K562 (cell line): ENCODE results near the gene ACHE. TPM values are rescaled to one million over a fixed set of nuclear protein-coding genes. Genes with fewer than 3 reads are reported as not detected.

Source experiments
- CHD7 ChIP-seq: fragments of 200-600 bp; sonication (generic); IDR thresholded peaks from one replicate; pipeline ENCODE4 v1.6.1; 2012; ENCODE audit warnings: mild to moderate bottlenecking, low read depth, low read length, inconsistent platforms
- HOMEZ ChIP-seq: fragments of 250-450 bp; sonication (Bioruptor Pico); IDR thresholded peaks from 2 replicates; pipeline ENCODE4 v1.4.0; 2020; ENCODE audit warnings: mild to moderate bottlenecking, moderate library complexity
- ZNF174 ChIP-seq: fragments of 250-450 bp; sonication (Bioruptor Pico); IDR thresholded peaks from 2 replicates; pipeline ENCODE4 v1.4.0; 2020; ENCODE audit warnings: mild to moderate bottlenecking
- ZNF583 ChIP-seq: fragments of 250-450 bp; sonication (Bioruptor Pico); IDR thresholded peaks from 2 replicates; pipeline ENCODE4 v1.4.0; 2020
- ZNF584 ChIP-seq: fragments of 200-800 bp; sonication (Bioruptor generic); IDR thresholded peaks from 2 replicates; pipeline ENCODE4 v1.6.1; 2016; ENCODE audit warnings: low read depth, mild to moderate bottlenecking, missing genetic modification characterization, missing compliant biosample characterization
- polyA plus RNA-seq, 8 experiments: library from polyadenylated mRNA; depleted of rRNA in 4 of 8; stranded (reverse) in 5 of 8; unstranded in 3 of 8; fragments of >200 nt; fragmentation: Nextera tagmentation in 2 of 8; fragmentation: Illumina TruSeq in 1 of 8; extraction: Ambion mirVana in 2 of 8; extraction: Trizol in 1 of 8; gene quantifications; 2 replicates each; pipeline versions ENCODE4 v1.2.1 to v1.2.3, GENCODE V29; 2011 to 2014; ENCODE audit warnings: inconsistent platforms in 1 of 8, missing spikeins in 1 of 8
- total RNA-seq, 7 experiments: library from RNA; depleted of rRNA in 6 of 7; stranded (reverse); fragments of >200 nt in 6 of 7; fragmentation: Illumina TruSeq in 2 of 7; extraction: Trizol in 2 of 7; gene quantifications; 2 replicates each; pipeline versions ENCODE4 v1.2.1 to v1.2.3, GENCODE V29; 2011 to 2021; ENCODE audit warnings: low replicate concordance in 1 of 7

Gene ACHE
- total and polyA plus RNA-seq, 9 of the 15 experiments (the other 6 are each of a cell fraction or from before 2014, with no cell fraction given): 0.04 to 8.8 (median 1.9) TPM

- no peak for TF ChIP-seq HOMEZ (CRISPR knock-in tag)
- no peak for TF ChIP-seq ZNF584 (CRISPR knock-in tag)
- TF ChIP-seq CHD7: no peak
- TF ChIP-seq ZNF174 (CRISPR knock-in tag): no peak
- TF ChIP-seq ZNF583 (CRISPR knock-in tag): no peak
Observed at GRCh38 chr7:100840470-100841100, 55.1 kb downstream of the ACHE start (continued).
